HG02840 (cell line): ENCODE data around the gene PTPN22.

Experiments used
- ATAC-seq: cut with Tn5 transposase; IDR thresholded peaks from one replicate; pipeline ENCODE4 v1.9.1; 2021; ENCODE audit warnings: mild to moderate bottlenecking, moderate library complexity, moderate number of reproducible peaks; ENCODE audit not compliant: unreplicated experiment, low FRiP score

Gene PTPN22

DNA sequence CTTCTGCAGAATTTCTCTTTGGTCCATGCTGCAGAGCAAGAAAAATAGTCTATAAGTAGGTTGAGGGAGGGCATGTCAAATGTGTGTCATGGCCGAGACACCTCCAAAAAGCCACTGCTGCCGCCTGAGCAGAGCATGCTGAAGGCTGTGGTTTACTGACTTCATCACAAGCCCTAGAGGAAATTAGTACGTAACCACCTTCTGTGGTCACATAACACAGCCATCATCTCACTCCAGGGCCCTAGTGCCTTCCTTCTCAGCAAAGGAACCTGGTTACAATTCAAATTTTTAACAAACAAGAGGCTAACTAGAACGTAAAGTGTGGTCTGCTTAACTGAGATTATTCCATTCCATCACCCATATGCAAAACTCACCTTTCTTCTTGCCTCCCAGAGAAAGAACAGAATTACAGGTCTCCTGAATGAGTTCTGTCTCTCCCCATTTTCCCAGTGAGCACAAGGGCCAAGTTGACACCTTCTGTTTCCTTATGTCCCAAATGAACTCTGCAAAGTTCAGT, at the start of gene PTPN22:
TSS of gene PTPN22 (minus strand) at position 116 of the 517 bp plus-strand sequence.
- ATAC-seq: peak; percentile 91

- ATAC-seq: no peak
Measured at GRCh38 chr1:113918243-113918642, 46.7 kb upstream of the PTPN22 start.

GRCh38 chr1:113917400-113918082, 46.0 kb upstream of the PTPN22 start:
- no peak for ATAC-seq

- no peak for ATAC-seq
Measured at GRCh38 chr1:113916974-113917373, 45.5 kb upstream of the PTPN22 start.

- no peak for ATAC-seq
Measured at GRCh38 chr1:113913887-113914664, 42.6 kb upstream of the PTPN22 start.

DNA sequence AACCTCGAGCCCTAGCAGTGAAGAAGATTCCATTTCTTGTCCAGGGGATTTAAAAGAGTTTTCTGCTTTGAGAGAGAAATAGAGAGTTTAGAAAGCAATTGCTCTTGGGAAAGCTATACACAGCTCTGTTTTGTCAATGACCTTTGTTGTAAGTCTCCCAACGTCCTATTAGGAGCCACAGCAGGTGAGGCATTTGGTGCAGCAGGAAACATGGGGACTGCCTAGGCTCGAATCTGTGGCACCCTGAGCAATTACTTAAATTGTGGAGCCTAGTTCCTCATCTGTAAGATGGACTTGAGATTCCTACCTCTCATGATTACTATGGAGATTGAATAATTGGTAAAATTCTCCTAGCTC, 41.8 kb upstream of the PTPN22 start:
- ATAC-seq: no peak

GRCh38 chr1:113912594-113913311, 41.2 kb upstream of the PTPN22 start:
- ATAC-seq: no peak

DNA sequence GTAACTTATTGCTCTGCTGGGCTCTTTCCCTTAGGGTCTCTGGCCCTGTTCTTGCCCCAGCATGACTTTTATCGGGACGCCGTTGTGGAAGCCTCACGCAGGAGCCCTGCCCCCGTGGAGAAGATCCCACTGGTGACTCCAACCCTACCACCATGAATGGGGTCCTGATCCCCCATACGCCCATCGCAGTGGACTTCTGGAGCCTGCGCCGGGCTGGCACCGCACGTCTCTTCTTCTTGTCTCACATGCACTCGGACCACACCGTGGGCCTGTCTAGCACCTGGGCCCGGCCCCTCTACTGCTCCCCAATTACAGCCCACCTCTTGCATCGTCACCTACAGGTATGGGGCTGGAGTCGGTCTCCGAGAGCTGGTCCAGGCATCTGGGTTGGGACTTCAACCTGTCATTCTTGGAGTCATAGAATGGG, 33.9 kb upstream of the PTPN22 start:
- peak; percentile 3 for ATAC-seq

DNA sequence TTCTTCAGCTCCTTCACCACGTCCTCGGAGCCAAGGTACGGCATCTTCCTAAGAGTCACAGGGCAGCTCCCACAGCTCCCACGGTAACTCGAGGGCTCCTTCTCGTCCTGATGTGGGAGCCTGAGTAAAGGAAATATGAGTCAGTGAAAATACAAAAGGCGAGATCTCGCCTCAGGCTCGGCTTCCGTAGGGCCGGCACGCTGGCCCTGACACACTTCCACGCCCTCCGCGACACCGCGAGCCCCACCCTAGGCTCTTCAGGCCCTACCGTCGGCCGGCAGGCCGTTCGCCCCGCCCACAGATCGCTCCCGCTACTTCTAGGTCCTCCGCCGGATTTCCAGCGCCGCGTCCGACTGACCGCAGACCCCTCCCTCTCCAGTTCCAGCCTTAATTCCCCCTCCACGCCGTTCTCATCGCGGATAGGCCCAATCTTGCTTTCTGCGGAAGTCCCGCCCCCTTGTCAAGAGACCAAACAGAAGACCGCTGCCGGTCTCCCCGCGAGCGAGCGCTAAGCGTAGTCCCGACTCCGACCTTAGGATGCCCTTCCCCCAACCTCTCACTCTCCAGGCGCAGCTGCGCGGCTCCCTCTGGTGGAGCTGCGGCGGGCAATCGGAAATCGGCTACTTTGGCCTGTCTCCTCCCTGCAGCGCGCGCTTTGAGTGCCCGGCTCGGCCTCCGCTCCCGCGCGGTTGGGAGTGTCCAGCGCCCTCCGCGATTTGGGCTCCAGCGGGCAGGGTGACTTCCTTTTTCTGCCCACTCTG, 33.3 kb upstream of the PTPN22 start, which contains the start of the genes AP4B1 and DCLRE1B:
TSS of gene AP4B1 (minus strand) at position 126 of the 761 bp plus-strand sequence. CDS start at position 44, 82 bp downstream.
TSS of gene DCLRE1B (plus strand) at position 653 of the 761 bp plus-strand sequence. CDS start 261 bp downstream, outside the sequence.
- ATAC-seq: peak; percentile 91

GRCh38 chr1:113904293-113904673, 32.8 kb upstream of the PTPN22 start:
- ATAC-seq: peak; percentile 36

- ATAC-seq: no peak
Measured at GRCh38 chr1:113903501-113904292, 32.2 kb upstream of the PTPN22 start.

DNA sequence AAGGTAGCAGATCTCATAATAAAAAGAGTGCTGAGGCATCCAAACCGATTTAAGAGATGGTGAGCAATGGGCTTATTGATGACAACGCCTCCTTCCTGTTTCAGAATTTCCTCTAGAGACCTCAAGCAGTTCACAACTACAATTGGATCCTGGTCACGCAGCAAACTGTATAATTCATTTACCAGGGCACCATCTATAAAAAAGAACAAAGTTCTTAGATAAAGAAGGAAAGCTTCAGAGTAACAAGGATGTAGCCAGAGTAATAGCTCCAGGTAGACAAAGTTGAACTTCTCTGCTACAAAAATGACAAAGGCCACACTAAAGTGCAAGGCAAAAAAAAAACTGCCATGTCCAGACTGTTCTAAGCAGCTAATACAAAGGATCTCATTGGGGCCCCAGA, 29.7 kb upstream of the PTPN22 start:
- no peak for ATAC-seq

- ATAC-seq: no peak
Measured at GRCh38 chr1:113899111-113899510, 27.6 kb upstream of the PTPN22 start.

DNA sequence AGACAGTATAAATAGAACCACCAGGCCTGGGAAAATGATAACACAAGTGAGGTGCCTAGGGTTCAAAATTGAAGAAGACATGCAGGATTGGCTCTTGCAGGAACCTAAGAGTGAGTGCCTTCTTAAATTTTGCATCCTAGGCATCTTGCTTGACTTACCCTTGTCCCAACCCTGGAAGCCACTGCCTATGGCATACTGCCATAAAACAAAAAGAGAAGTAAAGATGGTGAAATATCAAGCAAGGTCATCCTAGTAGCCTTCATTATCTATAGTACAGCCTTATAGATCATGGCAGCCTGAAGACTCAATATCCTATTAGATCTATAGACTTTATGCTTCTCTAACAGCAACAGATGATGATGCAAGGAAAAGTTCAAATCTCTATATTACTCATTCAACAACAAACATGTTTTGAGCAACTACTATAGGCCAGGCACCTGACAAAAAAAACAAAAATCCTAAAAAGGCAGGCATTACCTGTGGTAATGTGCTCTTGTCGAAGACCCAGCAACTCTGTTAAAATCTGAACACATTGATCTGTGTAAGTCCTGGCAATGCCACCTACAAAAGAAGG, 26.8 kb upstream of the PTPN22 start:
- no peak for ATAC-seq

DNA sequence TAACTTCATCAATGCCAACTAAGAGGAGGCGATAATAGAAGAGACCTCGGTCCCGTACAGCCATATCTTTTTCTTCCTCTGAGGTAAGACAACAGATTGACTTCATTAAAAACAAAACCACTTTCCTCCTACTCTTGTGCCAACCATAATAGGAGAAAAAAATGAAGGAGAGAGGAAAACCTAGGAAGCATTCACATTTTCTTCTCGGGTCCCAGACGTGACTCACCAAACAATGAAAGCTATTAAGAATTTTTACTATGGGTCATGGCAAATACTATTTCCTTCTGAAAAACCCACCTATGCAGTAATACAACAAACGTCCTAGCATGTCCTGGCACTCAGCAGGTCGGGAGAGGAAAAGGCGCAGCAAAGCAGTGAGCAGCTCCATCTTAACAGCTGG, 24.4 kb upstream of the PTPN22 start:
- ATAC-seq: no peak

DNA sequence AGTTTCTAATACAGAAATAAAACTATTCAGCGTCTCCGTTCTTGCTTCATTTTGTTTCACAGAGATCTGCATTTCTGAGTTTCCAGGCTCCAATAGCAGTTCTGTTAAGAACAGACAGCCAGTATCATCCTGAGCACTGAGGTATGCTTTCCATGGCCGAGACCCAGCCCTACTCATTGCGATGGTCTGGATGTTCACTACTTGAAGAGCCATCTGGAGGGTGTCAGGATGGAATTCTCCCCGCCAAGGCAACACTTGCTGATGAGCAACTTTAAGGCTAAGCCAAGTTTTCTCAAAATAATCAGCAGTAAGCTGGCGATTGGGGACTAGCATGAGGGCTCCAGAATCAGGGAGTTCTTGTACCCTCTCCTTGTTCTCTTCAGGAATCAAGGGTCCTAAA, 23.6 kb upstream of the PTPN22 start:
- ATAC-seq: no peak

GRCh38 chr1:113893267-113893666, 21.8 kb upstream of the PTPN22 start:
- ATAC-seq: no peak

GRCh38 chr1:113891631-113892220, 20.2 kb upstream of the PTPN22 start:
- ATAC-seq: no peak

GRCh38 chr1:113890816-113891215, 19.3 kb upstream of the PTPN22 start:
- ATAC-seq: no peak
